Thyroid gland (tissue), 4 donors: ENCODE data around the gene GPR156.

Experiments used
- POLR2A ChIP-seq, 2 donors: fragments of 450-650 bp; IDR thresholded peaks; one replicate each; pipeline ENCODE4 v1.6.1; 2017; ENCODE audit warnings: antibody characterized with exemption in 2 of 2, mild to moderate bottlenecking in 2 of 2, moderate library complexity in 1 of 2
- TF ChIP-seq, protein P1 (sequence below), 6 experiments: fragments of 200-600 bp in 3 of 6; fragments of 450-650 bp in 3 of 6; sonication (generic) in 3 of 6; IDR thresholded peaks; one replicate each; pipeline ENCODE4 v1.5.1; 2016 to 2019; ENCODE audit warnings: antibody characterized with exemption in 6 of 6, mild to moderate bottlenecking in 2 of 6, inconsistent platforms in 1 of 6, moderate library complexity in 1 of 6

DNA sequence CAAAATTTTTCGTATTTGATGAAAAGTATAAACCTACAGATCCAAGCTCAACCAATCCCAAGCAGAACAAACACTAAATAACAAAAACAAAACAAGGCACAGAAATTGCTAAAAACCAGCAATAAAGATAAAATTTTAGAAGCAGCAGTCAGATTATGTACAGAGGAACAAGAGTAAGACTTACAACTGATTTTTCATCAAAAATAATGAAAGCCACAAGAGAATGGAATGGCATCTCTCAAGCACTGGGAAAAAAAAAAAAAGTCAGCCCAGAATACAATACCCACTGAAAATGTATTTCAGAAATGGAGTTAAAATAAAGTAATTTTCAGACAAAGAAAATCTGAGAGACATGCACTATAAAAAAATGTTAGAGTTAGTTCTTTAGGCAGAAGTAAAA lies 27.0 kb downstream of the GPR156 start:
- TF ChIP-seq, protein P1, sequence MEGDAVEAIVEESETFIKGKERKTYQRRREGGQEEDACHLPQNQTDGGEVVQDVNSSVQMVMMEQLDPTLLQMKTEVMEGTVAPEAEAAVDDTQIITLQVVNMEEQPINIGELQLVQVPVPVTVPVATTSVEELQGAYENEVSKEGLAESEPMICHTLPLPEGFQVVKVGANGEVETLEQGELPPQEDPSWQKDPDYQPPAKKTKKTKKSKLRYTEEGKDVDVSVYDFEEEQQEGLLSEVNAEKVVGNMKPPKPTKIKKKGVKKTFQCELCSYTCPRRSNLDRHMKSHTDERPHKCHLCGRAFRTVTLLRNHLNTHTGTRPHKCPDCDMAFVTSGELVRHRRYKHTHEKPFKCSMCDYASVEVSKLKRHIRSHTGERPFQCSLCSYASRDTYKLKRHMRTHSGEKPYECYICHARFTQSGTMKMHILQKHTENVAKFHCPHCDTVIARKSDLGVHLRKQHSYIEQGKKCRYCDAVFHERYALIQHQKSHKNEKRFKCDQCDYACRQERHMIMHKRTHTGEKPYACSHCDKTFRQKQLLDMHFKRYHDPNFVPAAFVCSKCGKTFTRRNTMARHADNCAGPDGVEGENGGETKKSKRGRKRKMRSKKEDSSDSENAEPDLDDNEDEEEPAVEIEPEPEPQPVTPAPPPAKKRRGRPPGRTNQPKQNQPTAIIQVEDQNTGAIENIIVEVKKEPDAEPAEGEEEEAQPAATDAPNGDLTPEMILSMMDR (IDR thresholded peaks at IDR 0.05): no peak
- no peak for TF ChIP-seq POLR2A (IDR thresholded peaks at IDR 0.05)
